ENCODE results near the gene ERGIC1. TPM values are rescaled to one million over a fixed set of nuclear protein-coding genes. Genes with fewer than 3 reads are reported as not detected.

The ERGIC1 gene
- total and polyA plus RNA-seq, 2 experiments from 2014 or later: 25.2 to 92.2 TPM

GRCh38 chr5:172915514-172915913 lies 81.5 kb downstream of the ERGIC1 start:
- Mint-ChIP-seq H3K4me3 (no peak overlapping the region), H3K27me3 (ENCODE audit: insufficient read depth, low read depth, poor library complexity) (peaks cover 8% of the 10 kb centered on the region), H3K36me3 (ENCODE audit: low read depth) (peaks cover 54% of the 10 kb centered on the region), H3K4me1 (no peaks in the 10 kb centered on the region; the same call in 2 of the 3 replicates), H3K9me3 (no peaks in the 10 kb centered on the region), H3K27ac (no peak overlapping the region)
- Histone ChIP-seq H3K4me1 (ENCODE audit: insufficient read depth) (no peaks in the 10 kb centered on the region), H3F3A (replicated peaks; ENCODE audit: low read depth) (no peaks in the 10 kb centered on the region), H3K4me3 (no peak overlapping the region), H3K27me3 (ENCODE audit: insufficient read depth) (no peaks in the 10 kb centered on the region), H2AFZ (no peak overlapping the region), H4K20me1 (replicated peaks; ENCODE audit: insufficient read depth) (peaks cover 2% of the 10 kb centered on the region), H3K79me2 (replicated peaks; ENCODE audit: insufficient read depth) (no peaks in the 10 kb centered on the region), H3K4me2 (no peak overlapping the region), H3K27ac (ENCODE audit: low read depth) (no peak overlapping the region), H3K36me3 (ENCODE audit: insufficient read depth) (peaks cover 3% of the 10 kb centered on the region; the same call in 1 of the 2 replicates), H3K9me2 (ENCODE audit: insufficient read depth) (no peaks in the 10 kb centered on the region)
- TF ChIP-seq EZH2 (IDR thresholded peaks at IDR 0.05; ENCODE audit: low read depth, unreplicated experiment) (no peak), ZNF331 (CRISPR knock-in tag; IDR thresholded peaks at IDR 0.05; ENCODE audit: low read depth) (no peak), STAT1 (IDR thresholded peaks at IDR 0.05; ENCODE audit: unreplicated experiment) (no peak), POLR2AphosphoS5 (IDR thresholded peaks at IDR 0.05; ENCODE audit: low read depth) (no peak), NANOG (IDR thresholded peaks at IDR 0.05; ENCODE audit: borderline replicate concordance) (no peak), EZH2phosphoT487 (IDR thresholded peaks at IDR 0.05; ENCODE audit: unreplicated experiment) (no peak), ZNF114 (CRISPR knock-in tag; IDR thresholded peaks at IDR 0.05) (no peak), CREB1 (CRISPR knock-in tag; IDR thresholded peaks at IDR 0.05; ENCODE audit: low read depth) (no peak), JUNB (IDR thresholded peaks at IDR 0.05; ENCODE audit: unreplicated experiment) (no peak), ZNF462 (CRISPR knock-in tag; IDR thresholded peaks at IDR 0.05) (no peak)
- TF ChIP-seq, protein P1, sequence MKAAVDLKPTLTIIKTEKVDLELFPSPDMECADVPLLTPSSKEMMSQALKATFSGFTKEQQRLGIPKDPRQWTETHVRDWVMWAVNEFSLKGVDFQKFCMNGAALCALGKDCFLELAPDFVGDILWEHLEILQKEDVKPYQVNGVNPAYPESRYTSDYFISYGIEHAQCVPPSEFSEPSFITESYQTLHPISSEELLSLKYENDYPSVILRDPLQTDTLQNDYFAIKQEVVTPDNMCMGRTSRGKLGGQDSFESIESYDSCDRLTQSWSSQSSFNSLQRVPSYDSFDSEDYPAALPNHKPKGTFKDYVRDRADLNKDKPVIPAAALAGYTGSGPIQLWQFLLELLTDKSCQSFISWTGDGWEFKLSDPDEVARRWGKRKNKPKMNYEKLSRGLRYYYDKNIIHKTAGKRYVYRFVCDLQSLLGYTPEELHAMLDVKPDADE (IDR thresholded peaks at IDR 0.05): no peak
- TF ChIP-seq, protein P2, sequence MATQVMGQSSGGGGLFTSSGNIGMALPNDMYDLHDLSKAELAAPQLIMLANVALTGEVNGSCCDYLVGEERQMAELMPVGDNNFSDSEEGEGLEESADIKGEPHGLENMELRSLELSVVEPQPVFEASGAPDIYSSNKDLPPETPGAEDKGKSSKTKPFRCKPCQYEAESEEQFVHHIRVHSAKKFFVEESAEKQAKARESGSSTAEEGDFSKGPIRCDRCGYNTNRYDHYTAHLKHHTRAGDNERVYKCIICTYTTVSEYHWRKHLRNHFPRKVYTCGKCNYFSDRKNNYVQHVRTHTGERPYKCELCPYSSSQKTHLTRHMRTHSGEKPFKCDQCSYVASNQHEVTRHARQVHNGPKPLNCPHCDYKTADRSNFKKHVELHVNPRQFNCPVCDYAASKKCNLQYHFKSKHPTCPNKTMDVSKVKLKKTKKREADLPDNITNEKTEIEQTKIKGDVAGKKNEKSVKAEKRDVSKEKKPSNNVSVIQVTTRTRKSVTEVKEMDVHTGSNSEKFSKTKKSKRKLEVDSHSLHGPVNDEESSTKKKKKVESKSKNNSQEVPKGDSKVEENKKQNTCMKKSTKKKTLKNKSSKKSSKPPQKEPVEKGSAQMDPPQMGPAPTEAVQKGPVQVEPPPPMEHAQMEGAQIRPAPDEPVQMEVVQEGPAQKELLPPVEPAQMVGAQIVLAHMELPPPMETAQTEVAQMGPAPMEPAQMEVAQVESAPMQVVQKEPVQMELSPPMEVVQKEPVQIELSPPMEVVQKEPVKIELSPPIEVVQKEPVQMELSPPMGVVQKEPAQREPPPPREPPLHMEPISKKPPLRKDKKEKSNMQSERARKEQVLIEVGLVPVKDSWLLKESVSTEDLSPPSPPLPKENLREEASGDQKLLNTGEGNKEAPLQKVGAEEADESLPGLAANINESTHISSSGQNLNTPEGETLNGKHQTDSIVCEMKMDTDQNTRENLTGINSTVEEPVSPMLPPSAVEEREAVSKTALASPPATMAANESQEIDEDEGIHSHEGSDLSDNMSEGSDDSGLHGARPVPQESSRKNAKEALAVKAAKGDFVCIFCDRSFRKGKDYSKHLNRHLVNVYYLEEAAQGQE (IDR thresholded peaks at IDR 0.05; ENCODE audit: unreplicated experiment): no peak
- DNase-seq (ENCODE audit: low spot score) (no peak), ATAC-seq (no peak)
